Measurements from ENCODE around the gene SLAIN2. TPM values are rescaled to one million over a fixed set of nuclear protein-coding genes. Genes with fewer than 3 reads are reported as not detected.

Gene SLAIN2
- total and polyA plus RNA-seq, 2 experiments from 2014 or later = 21.9 to 27.9 TPM

DNA sequence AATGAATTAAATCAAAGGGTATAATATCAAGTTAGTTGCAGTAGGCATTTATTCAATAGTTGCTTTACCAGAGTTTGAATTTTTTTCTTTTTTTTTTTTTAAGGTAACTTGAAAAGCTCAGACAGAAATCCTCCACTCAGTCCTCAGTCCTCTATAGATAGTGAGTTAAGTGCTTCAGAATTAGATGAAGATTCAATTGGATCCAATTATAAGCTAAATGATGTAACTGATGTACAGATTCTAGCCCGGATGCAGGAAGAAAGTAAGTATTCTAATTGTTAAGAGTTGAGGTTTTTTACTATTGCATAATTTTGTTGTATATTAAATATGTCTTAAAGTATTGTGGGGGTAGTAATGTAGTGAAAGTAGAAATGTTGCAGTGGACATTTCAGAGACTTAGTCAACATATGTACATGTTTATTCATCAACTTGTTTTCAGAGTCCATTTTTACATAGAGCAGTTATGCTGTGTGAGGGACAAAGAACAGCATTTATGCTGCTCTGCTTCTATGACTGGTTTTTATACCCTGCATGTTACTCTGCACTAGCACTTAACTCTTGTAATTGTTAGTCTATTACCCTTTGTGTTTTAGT is 38.4 kb downstream of the SLAIN2 start:
- Mint-ChIP-seq H3K9me3 (no peaks in the 10 kb centered on the region), H3K4me3 (0 out of 3 replicates have a peak overlapping the region, but pooled peaks have one; percentile 7), H3K27me3 (ENCODE audit: insufficient read depth, low read depth, poor library complexity) (no peaks in the 10 kb centered on the region), H3K4me1 (peaks cover 34% of the 10 kb centered on the region), H3K36me3 (ENCODE audit: low read depth) (peaks cover 8% of the 10 kb centered on the region; the same call in 2 of the 3 replicates), H3K27ac (peak overlapping the region; percentile 82)
- Histone ChIP-seq H3K27me3 (ENCODE audit: insufficient read depth) (no peaks in the 10 kb centered on the region), H3K36me3 (ENCODE audit: insufficient read depth) (no peaks in the 10 kb centered on the region), H3K27ac (ENCODE audit: low read depth) (peak overlapping the region; percentile 70; the same call in 1 of the 2 replicates), H3K4me1 (ENCODE audit: insufficient read depth) (peaks cover 31% of the 10 kb centered on the region), H2AFZ (no peak overlapping the region), H3K4me2 (peak overlapping the region; percentile 57; the same call in 1 of the 2 replicates), H3K9me2 (ENCODE audit: insufficient read depth) (no peaks in the 10 kb centered on the region), H3F3A (replicated peaks; ENCODE audit: low read depth) (no peaks in the 10 kb centered on the region), H3K79me2 (replicated peaks; ENCODE audit: insufficient read depth) (peaks cover 4% of the 10 kb centered on the region; the same call in 1 of the 2 replicates), H3K4me3 (no peak overlapping the region), H4K20me1 (replicated peaks; ENCODE audit: insufficient read depth) (0 out of 2 replicates have a peak, but pooled peaks cover 3% of the 10 kb centered on the region)
- DNase-seq (ENCODE audit: low spot score) = no peak
- no peak for ATAC-seq
- TF ChIP-seq ZNF331 (CRISPR knock-in tag; IDR thresholded peaks at IDR 0.05; ENCODE audit: low read depth) (no peak), ZNF114 (CRISPR knock-in tag; IDR thresholded peaks at IDR 0.05) (no peak), NANOG (IDR thresholded peaks at IDR 0.05; ENCODE audit: borderline replicate concordance) (no peak), POLR2AphosphoS5 (IDR thresholded peaks at IDR 0.05; ENCODE audit: low read depth) (no peak), JUNB (IDR thresholded peaks at IDR 0.05; ENCODE audit: unreplicated experiment) (no peak), EZH2phosphoT487 (IDR thresholded peaks at IDR 0.05; ENCODE audit: unreplicated experiment) (no peak), STAT1 (IDR thresholded peaks at IDR 0.05; ENCODE audit: unreplicated experiment) (no peak), EZH2 (IDR thresholded peaks at IDR 0.05; ENCODE audit: low read depth, unreplicated experiment) (no peak), CREB1 (CRISPR knock-in tag; IDR thresholded peaks at IDR 0.05; ENCODE audit: low read depth) (no peak)
- TF ChIP-seq, protein P1, sequence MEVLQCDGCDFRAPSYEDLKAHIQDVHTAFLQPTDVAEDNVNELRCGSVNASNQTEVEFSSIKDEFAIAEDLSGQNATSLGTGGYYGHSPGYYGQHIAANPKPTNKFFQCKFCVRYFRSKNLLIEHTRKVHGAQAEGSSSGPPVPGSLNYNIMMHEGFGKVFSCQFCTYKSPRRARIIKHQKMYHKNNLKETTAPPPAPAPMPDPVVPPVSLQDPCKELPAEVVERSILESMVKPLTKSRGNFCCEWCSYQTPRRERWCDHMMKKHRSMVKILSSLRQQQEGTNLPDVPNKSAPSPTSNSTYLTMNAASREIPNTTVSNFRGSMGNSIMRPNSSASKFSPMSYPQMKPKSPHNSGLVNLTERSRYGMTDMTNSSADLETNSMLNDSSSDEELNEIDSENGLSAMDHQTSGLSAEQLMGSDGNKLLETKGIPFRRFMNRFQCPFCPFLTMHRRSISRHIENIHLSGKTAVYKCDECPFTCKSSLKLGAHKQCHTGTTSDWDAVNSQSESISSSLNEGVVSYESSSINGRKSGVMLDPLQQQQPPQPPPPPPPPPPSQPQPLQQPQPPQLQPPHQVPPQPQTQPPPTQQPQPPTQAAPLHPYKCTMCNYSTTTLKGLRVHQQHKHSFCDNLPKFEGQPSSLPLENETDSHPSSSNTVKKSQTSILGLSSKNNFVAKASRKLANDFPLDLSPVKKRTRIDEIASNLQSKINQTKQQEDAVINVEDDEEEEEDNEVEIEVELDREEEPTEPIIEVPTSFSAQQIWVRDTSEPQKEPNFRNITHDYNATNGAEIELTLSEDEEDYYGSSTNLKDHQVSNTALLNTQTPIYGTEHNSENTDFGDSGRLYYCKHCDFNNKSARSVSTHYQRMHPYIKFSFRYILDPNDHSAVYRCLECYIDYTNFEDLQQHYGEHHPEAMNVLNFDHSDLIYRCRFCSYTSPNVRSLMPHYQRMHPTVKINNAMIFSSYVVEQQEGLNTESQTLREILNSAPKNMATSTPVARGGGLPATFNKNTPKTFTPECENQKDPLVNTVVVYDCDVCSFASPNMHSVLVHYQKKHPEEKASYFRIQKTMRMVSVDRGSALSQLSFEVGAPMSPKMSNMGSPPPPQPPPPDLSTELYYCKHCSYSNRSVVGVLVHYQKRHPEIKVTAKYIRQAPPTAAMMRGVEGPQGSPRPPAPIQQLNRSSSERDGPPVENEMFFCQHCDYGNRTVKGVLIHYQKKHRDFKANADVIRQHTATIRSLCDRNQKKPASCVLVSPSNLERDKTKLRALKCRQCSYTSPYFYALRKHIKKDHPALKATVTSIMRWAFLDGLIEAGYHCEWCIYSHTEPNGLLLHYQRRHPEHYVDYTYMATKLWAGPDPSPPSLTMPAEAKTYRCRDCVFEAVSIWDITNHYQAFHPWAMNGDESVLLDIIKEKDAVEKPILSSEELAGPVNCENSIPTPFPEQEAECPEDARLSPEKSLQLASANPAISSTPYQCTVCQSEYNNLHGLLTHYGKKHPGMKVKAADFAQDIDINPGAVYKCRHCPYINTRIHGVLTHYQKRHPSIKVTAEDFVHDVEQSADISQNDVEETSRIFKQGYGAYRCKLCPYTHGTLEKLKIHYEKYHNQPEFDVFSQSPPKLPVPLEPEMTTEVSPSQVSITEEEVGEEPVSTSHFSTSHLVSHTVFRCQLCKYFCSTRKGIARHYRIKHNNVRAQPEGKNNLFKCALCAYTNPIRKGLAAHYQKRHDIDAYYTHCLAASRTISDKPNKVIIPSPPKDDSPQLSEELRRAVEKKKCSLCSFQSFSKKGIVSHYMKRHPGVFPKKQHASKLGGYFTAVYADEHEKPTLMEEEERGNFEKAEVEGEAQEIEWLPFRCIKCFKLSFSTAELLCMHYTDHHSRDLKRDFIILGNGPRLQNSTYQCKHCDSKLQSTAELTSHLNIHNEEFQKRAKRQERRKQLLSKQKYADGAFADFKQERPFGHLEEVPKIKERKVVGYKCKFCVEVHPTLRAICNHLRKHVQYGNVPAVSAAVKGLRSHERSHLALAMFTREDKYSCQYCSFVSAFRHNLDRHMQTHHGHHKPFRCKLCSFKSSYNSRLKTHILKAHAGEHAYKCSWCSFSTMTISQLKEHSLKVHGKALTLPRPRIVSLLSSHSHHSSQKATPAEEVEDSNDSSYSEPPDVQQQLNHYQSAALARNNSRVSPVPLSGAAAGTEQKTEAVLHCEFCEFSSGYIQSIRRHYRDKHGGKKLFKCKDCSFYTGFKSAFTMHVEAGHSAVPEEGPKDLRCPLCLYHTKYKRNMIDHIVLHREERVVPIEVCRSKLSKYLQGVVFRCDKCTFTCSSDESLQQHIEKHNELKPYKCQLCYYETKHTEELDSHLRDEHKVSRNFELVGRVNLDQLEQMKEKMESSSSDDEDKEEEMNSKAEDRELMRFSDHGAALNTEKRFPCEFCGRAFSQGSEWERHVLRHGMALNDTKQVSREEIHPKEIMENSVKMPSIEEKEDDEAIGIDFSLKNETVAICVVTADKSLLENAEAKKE (CRISPR knock-in tag; IDR thresholded peaks at IDR 0.05) = no peak
- TF ChIP-seq, protein P2, sequence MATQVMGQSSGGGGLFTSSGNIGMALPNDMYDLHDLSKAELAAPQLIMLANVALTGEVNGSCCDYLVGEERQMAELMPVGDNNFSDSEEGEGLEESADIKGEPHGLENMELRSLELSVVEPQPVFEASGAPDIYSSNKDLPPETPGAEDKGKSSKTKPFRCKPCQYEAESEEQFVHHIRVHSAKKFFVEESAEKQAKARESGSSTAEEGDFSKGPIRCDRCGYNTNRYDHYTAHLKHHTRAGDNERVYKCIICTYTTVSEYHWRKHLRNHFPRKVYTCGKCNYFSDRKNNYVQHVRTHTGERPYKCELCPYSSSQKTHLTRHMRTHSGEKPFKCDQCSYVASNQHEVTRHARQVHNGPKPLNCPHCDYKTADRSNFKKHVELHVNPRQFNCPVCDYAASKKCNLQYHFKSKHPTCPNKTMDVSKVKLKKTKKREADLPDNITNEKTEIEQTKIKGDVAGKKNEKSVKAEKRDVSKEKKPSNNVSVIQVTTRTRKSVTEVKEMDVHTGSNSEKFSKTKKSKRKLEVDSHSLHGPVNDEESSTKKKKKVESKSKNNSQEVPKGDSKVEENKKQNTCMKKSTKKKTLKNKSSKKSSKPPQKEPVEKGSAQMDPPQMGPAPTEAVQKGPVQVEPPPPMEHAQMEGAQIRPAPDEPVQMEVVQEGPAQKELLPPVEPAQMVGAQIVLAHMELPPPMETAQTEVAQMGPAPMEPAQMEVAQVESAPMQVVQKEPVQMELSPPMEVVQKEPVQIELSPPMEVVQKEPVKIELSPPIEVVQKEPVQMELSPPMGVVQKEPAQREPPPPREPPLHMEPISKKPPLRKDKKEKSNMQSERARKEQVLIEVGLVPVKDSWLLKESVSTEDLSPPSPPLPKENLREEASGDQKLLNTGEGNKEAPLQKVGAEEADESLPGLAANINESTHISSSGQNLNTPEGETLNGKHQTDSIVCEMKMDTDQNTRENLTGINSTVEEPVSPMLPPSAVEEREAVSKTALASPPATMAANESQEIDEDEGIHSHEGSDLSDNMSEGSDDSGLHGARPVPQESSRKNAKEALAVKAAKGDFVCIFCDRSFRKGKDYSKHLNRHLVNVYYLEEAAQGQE (IDR thresholded peaks at IDR 0.05; ENCODE audit: unreplicated experiment) = no peak
- TF ChIP-seq, protein P3, sequence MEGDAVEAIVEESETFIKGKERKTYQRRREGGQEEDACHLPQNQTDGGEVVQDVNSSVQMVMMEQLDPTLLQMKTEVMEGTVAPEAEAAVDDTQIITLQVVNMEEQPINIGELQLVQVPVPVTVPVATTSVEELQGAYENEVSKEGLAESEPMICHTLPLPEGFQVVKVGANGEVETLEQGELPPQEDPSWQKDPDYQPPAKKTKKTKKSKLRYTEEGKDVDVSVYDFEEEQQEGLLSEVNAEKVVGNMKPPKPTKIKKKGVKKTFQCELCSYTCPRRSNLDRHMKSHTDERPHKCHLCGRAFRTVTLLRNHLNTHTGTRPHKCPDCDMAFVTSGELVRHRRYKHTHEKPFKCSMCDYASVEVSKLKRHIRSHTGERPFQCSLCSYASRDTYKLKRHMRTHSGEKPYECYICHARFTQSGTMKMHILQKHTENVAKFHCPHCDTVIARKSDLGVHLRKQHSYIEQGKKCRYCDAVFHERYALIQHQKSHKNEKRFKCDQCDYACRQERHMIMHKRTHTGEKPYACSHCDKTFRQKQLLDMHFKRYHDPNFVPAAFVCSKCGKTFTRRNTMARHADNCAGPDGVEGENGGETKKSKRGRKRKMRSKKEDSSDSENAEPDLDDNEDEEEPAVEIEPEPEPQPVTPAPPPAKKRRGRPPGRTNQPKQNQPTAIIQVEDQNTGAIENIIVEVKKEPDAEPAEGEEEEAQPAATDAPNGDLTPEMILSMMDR (conservative IDR thresholded peaks at IDR 0.05; ENCODE audit: low read depth in 2 of 2) = no peak
- TF ChIP-seq, protein P4, sequence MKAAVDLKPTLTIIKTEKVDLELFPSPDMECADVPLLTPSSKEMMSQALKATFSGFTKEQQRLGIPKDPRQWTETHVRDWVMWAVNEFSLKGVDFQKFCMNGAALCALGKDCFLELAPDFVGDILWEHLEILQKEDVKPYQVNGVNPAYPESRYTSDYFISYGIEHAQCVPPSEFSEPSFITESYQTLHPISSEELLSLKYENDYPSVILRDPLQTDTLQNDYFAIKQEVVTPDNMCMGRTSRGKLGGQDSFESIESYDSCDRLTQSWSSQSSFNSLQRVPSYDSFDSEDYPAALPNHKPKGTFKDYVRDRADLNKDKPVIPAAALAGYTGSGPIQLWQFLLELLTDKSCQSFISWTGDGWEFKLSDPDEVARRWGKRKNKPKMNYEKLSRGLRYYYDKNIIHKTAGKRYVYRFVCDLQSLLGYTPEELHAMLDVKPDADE (IDR thresholded peaks at IDR 0.05) = no peak

All from GM23338 (cell line).